Progenitor cell of endocrine pancreas (in vitro differentiated cells): ENCODE measurements around the gene PALLD. TPM values are rescaled to one million over a fixed set of nuclear protein-coding genes. Genes with fewer than 3 reads are reported as not detected.

Experiments
- DNase-seq: peaks from one replicate; pipeline ENCODE4 v3.0.0; 2021; ENCODE audit warnings: low spot score; ENCODE audit not compliant: unreplicated experiment
- H3K27ac Mint-ChIP-seq: 2 replicates; pipeline ENCODE4 v1.8.0; 2021; ENCODE audit warnings: mild to moderate bottlenecking, moderate library complexity, mixed read lengths
- H3K27me3 Mint-ChIP-seq: 2 replicates; pipeline ENCODE4 v1.8.0; 2021; ENCODE audit warnings: mixed read lengths
- H3K36me3 Mint-ChIP-seq: 2 replicates; pipeline ENCODE4 v1.8.0; 2022; ENCODE audit warnings: mixed read lengths; ENCODE audit not compliant: insufficient read depth
- H3K4me1 Mint-ChIP-seq: 2 replicates; pipeline ENCODE4 v1.8.0; 2021; ENCODE audit warnings: low read depth, mixed read lengths
- H3K4me3 Mint-ChIP-seq: 2 replicates; pipeline ENCODE4 v1.8.0; 2021; ENCODE audit warnings: low read depth, mild to moderate bottlenecking, moderate library complexity, mixed read lengths
- H3K9me3 Mint-ChIP-seq: 2 replicates; pipeline ENCODE4 v1.8.0; 2021; ENCODE audit warnings: low read depth, mixed read lengths
- CTCF ChIP-seq: fragments of 200-600 bp; sonication (generic); IDR thresholded peaks from one replicate; pipeline ENCODE4 v1.5.0; 2021; ENCODE audit warnings: antibody characterized with exemption, mild to moderate bottlenecking; ENCODE audit not compliant: unreplicated experiment
- total RNA-seq: library from RNA; stranded (reverse); gene quantifications from 2 replicates; pipeline ENCODE4 v1.2.1, GENCODE V29; 2021

The PALLD gene
- total RNA-seq, 1 donor from 2014 or later = 43.2 TPM

GRCh38 chr4:168787801-168788595, 291.1 kb downstream of the PALLD start:
- Mint-ChIP-seq H3K9me3 (peaks cover 15% of the 10 kb centered on the region), H3K27ac (no peak overlapping the region), H3K4me3 (no peak overlapping the region), H3K27me3 (no peaks in the 10 kb centered on the region), H3K4me1 (peaks cover 2% of the 10 kb centered on the region), H3K36me3 (peaks cover 4% of the 10 kb centered on the region)
- DNase-seq = no peak
- TF ChIP-seq CTCF = no peak

GRCh38 chr4:168790898-168791297, 294.0 kb downstream of the PALLD start:
- H3K9me3 Mint-ChIP-seq = no peaks in the 10 kb centered on the region
- H3K4me3 Mint-ChIP-seq = no peak overlapping the region
- H3K36me3 Mint-ChIP-seq = no peaks in the 10 kb centered on the region
- H3K27me3 Mint-ChIP-seq = no peaks in the 10 kb centered on the region
- no peak for TF ChIP-seq CTCF
- H3K4me1 Mint-ChIP-seq = peaks cover 2% of the 10 kb centered on the region
- no peak overlapping the region for H3K27ac Mint-ChIP-seq
- no peak for DNase-seq

- Mint-ChIP-seq H3K27me3 (no peaks in the 10 kb centered on the region), H3K36me3 (no peaks in the 10 kb centered on the region), H3K4me3 (no peak overlapping the region), H3K9me3 (no peaks in the 10 kb centered on the region), H3K27ac (no peak overlapping the region), H3K4me1 (peaks cover 2% of the 10 kb centered on the region)
- TF ChIP-seq CTCF = no peak
- no peak for DNase-seq
These were observed 294.5 kb downstream of the PALLD start for GRCh38 chr4:168791376-168791775.

- Mint-ChIP-seq H3K27ac (no peak overlapping the region), H3K9me3 (no peaks in the 10 kb centered on the region), H3K4me3 (no peak overlapping the region), H3K27me3 (no peaks in the 10 kb centered on the region), H3K4me1 (no peaks in the 10 kb centered on the region), H3K36me3 (no peaks in the 10 kb centered on the region)
- no peak for DNase-seq
- TF ChIP-seq CTCF = no peak
These were observed 296.7 kb downstream of the PALLD start for GRCh38 chr4:168793542-168793941.

- DNase-seq = no peak
- no peaks in the 10 kb centered on the region for H3K4me1 Mint-ChIP-seq
- H3K4me3 Mint-ChIP-seq = no peak overlapping the region
- no peaks in the 10 kb centered on the region for H3K9me3 Mint-ChIP-seq
- H3K27me3 Mint-ChIP-seq = no peaks in the 10 kb centered on the region
- no peak for TF ChIP-seq CTCF
- no peak overlapping the region for H3K27ac Mint-ChIP-seq
- no peaks in the 10 kb centered on the region for H3K36me3 Mint-ChIP-seq
These were observed 297.3 kb downstream of the PALLD start for GRCh38 chr4:168794092-168794707.
